Fibroblast of pulmonary artery (primary cell): Measurements from ENCODE around the gene SUMF1.
"Not testable (repeated sequence)": the region's sequence is repeated elsewhere in the genome, so short reads cannot be mapped to it uniquely, and the experiment has no call there.

Experiments
- DNase-seq: peaks from one replicate; pipeline ENCODE4 v3.0.0-alpha.2; 2010; ENCODE audit warnings: low read depth
- H3K4me3 ChIP-seq: replicated peaks from 2 replicates; pipeline ENCODE4 v1.5.1; 2011; ENCODE audit warnings: low read depth, mild to moderate bottlenecking, control low read depth, low read length, moderate library complexity
- TF ChIP-seq, protein P1 (sequence below): IDR thresholded peaks from 2 replicates; pipeline ENCODE4 v1.5.1; 2011; ENCODE audit warnings: mild to moderate bottlenecking, control low read depth, low read length, inconsistent platforms; ENCODE audit errors: missing control alignments

SUMF1 gene

DNA sequence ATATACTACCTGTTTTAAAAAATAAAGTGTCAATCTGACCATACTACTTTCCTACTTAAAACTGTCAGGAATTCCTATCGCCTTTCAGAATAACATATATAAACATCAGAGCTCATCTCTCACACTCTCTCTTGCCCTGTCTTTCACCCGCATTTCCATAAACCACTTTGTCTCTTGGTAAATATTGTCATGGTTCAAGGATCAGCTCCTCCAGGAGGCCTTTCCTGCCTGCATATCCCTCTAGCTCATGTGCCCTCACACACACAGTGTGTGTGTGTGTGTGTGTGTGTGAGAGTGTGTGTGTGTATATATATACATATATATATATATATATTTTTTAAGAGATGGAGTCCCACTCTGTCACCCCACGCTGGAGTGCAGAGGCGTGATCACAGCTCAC is 6.7 kb downstream of the SUMF1 start:
- DNase-seq: no peak
- H3K4me3 ChIP-seq: no peak overlapping the region
- TF ChIP-seq, protein P1, sequence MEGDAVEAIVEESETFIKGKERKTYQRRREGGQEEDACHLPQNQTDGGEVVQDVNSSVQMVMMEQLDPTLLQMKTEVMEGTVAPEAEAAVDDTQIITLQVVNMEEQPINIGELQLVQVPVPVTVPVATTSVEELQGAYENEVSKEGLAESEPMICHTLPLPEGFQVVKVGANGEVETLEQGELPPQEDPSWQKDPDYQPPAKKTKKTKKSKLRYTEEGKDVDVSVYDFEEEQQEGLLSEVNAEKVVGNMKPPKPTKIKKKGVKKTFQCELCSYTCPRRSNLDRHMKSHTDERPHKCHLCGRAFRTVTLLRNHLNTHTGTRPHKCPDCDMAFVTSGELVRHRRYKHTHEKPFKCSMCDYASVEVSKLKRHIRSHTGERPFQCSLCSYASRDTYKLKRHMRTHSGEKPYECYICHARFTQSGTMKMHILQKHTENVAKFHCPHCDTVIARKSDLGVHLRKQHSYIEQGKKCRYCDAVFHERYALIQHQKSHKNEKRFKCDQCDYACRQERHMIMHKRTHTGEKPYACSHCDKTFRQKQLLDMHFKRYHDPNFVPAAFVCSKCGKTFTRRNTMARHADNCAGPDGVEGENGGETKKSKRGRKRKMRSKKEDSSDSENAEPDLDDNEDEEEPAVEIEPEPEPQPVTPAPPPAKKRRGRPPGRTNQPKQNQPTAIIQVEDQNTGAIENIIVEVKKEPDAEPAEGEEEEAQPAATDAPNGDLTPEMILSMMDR: no peak

DNA sequence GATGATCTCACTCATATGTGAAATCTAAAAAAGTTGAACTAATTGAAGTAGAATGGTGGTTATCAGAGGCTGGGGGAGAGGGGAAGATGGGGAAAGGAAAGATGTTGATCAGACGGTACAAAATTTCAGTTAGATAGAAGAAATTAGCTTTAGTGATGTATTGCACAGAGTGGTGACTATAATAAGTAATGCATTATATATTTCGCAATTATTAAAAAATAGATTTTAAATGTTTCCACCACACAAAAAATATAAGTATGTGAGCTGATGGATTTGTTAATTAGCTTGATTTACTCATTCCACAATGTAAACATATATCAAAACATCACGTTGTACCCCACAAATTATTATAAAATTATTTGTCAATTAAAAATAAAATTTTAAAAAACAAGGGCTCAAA is 8.1 kb downstream of the SUMF1 start:
- DNase-seq: no peak
- TF ChIP-seq, protein P1: no peak
- no peak overlapping the region for H3K4me3 ChIP-seq

DNA sequence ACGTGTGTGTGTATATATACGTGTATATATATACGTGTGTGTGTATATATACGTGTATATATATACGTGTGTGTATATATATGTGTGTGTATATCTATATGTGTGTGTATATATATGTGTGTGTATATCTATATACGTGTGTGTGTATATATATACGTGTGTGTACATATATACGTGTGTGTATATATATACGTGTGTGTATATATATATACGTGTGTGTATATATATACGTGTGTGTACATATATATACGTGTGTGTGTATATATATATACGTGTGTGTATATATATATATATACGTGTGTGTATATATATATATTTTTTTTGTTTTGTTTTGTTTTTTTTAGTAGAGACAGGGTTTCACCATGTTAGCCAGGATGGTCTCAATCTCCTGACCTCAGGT is 10.3 kb downstream of the SUMF1 start:
- not testable (repeated sequence) for DNase-seq, H3K4me3 ChIP-seq

DNA sequence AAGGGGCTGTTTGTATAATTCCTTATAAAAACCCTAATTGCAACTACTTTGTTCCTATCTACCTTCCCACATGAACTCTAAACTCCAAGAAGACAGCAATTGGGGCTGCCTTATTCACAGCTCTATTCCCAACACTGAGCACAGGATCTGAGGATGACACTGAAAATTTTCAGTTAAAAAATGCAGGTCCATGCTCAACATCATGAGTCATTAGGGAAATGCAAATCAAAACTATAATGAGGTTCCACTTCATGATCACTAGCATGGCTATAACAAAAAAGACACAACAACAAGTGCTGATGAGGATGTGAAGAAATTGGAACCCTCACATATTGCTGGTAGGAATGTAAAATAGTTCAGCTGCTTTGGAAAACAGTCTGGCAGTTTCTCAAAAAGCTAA is 12.9 kb downstream of the SUMF1 start:
- no peak overlapping the region for H3K4me3 ChIP-seq
- no peak for DNase-seq
- TF ChIP-seq, protein P1: no peak

DNA sequence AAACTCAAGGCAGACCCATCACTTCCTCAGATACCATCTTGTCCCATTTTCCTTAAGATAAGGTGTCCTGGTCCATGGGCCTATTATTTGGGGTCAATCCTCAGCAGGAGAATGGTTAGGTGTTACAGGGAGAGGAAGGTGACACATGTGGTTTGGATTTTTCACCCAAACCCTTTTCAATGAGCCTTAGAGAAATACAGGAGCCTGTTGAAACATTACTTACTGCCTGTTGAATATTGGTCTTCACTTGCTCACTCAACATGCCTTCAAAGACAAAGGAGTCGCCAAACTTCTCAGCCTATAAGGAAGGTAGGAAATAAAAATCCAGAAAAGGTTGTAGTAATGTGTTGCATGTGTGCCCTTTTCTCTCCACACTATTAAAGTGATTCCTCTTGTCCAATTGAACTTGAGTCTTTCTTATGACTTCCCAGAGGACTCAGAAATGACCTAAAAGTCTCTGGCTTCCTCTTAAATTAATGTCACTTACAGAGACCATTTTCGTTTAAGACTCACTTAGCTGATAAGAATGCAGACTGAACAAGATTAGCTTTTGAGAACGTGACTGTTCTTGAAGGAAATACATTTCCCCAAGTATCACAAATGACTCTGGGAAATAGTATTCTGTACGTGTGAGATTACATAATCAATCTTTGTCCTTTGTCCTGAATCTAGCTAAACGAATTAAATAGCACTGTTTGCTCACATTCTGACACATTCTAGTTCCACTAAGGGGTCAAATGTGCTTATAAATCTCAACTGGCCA is 17.8 kb downstream of the SUMF1 start:
- no peak for DNase-seq
- H3K4me3 ChIP-seq: no peak overlapping the region
- TF ChIP-seq, protein P1: no peak

DNA sequence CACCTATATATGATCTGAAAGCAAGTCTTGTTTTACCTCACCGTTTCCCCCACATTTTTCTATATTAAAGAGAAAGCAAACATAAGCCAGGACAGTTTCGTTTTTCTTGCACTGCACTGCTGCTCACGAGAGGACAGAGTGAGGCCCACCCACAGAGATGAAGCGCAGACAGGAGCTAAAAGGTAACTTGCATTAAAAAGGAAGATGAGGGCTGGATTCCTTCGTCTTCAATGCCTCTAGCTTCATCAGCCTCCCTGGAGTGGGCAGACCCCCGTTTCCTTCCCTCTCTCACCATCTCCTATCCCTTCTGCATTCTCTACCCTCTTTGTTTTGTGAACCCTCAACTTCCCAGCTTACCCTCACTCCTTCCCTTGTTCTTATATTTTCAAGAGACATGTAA is 18.9 kb downstream of the SUMF1 start:
- no peak for DNase-seq
- TF ChIP-seq, protein P1: no peak
- H3K4me3 ChIP-seq: no peak overlapping the region

DNA sequence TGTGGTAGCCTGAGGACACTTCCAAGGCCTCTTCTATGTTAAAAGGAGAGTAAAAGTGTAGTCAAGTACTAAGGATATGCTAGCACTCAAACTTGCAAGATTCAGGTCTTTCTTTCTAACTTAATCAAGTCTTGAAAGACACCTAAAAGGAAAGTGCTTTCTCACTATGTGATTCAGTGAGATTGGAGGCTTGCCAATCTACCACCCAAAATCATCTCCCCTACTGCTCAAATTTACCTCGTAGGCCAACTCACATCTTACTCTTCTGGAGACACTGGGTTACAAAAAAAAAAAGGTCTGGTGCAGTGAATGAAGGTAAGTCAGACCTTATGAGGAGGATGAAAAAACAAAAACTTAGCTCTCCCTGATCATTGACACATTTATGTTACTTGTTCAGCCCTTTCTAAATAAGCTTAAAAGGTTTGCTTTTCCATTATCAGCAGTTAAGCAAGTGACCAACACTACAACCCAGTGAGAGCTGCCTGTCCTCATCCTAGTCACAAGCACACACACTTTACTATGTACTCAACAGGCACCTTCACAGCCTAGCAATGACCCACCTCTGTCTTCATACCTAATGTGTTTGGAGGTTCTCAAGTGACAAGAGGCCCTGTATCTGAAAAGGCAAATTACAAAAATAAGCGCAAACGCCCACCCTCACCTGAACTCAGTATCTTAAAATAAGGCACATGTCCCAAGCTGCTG is 19.6 kb downstream of the SUMF1 start:
- H3K4me3 ChIP-seq: no peak overlapping the region
- TF ChIP-seq, protein P1: no peak
- DNase-seq: no peak
